Keratinocyte (primary cell): Measurements from ENCODE around the gene GRIA4. TPM values are rescaled to one million over a fixed set of nuclear protein-coding genes. Genes with fewer than 3 reads are reported as not detected.

ENCODE experiments used
- DNase-seq: peaks from one replicate; pipeline ENCODE4 v3.0.0-alpha.2; 2011; ENCODE audit warnings: low read depth, missing footprints, low spot score
- FAIRE-seq: peaks from 2 replicates; lab custom pipeline; 2011; peaks lifted over from hg19 to GRCh38; lab: Jason Lieb, UNC
- H2AFZ ChIP-seq: 2 replicates; pipeline ENCODE4 v1.6.0; 2012; ENCODE audit warnings: low read length, control low read depth, inconsistent platforms; ENCODE audit not compliant: control insufficient read depth
- H3K27ac ChIP-seq: 2 replicates; pipeline ENCODE4 v1.5.1; 2011; ENCODE audit warnings: low read length; ENCODE audit not compliant: control insufficient read depth, insufficient read depth
- H3K27me3 ChIP-seq: 3 replicates; pipeline ENCODE4 v1.6.0; 2011; ENCODE audit warnings: low read length; ENCODE audit not compliant: control insufficient read depth, insufficient read depth; ENCODE audit errors: extremely low read depth
- H3K36me3 ChIP-seq, 2 experiments: 2 replicates in 1 of 2; 3 replicates in 1 of 2; pipeline ENCODE4 v1.5.1; 2011; ENCODE audit warnings: low read length in 2 of 2, mild to moderate bottlenecking in 1 of 2; ENCODE audit not compliant: control insufficient read depth in 2 of 2, insufficient read depth in 2 of 2; ENCODE audit errors: extremely low read depth in 1 of 2
- H3K4me1 ChIP-seq: 3 replicates; pipeline ENCODE4 v1.5.1; 2011; ENCODE audit warnings: low read length; ENCODE audit not compliant: control insufficient read depth, insufficient read depth; ENCODE audit errors: extremely low read depth
- H3K4me2 ChIP-seq: 3 replicates; pipeline ENCODE4 v1.6.0; 2011; ENCODE audit warnings: low read depth, low read length; ENCODE audit not compliant: control insufficient read depth, insufficient read depth; ENCODE audit errors: extremely low read depth
- H3K4me3 ChIP-seq, 3 experiments: fragments of 200-600 bp in 1 of 3; sonication (generic) in 1 of 3; 2 replicates in 2 of 3; 3 replicates in 1 of 3; pipeline ENCODE4 v1.5.1; 2011 to 2016; ENCODE audit warnings: low read length in 3 of 3, mild to moderate bottlenecking in 3 of 3, control low read depth in 2 of 3, inconsistent platforms in 1 of 3, low read depth in 1 of 3, mixed read lengths in 1 of 3, mixed run types in 1 of 3, moderate library complexity in 1 of 3; ENCODE audit not compliant: control insufficient read depth in 2 of 3, insufficient read depth in 2 of 3; ENCODE audit errors: extremely low read depth in 1 of 3
- H3K79me2 ChIP-seq: 2 replicates; pipeline ENCODE4 v1.6.0; 2012; ENCODE audit warnings: low read length; ENCODE audit not compliant: control insufficient read depth, insufficient read depth
- H3K9ac ChIP-seq: 3 replicates; pipeline ENCODE4 v1.6.0; 2011; ENCODE audit warnings: low read length; ENCODE audit not compliant: control insufficient read depth, insufficient read depth; ENCODE audit errors: extremely low read depth
- H3K9me1 ChIP-seq: 3 replicates; pipeline ENCODE4 v1.6.0; 2011; ENCODE audit warnings: low read length; ENCODE audit not compliant: control insufficient read depth, insufficient read depth; ENCODE audit errors: extremely low read depth
- H3K9me3 ChIP-seq: 2 replicates; pipeline ENCODE4 v1.5.1; 2012; ENCODE audit warnings: low read depth, low read length; ENCODE audit not compliant: control insufficient read depth
- H4K20me1 ChIP-seq: 3 replicates; pipeline ENCODE4 v1.6.0; 2011; ENCODE audit warnings: low read length; ENCODE audit not compliant: control insufficient read depth, insufficient read depth; ENCODE audit errors: extremely low read depth
- CTCF ChIP-seq, 3 experiments: IDR thresholded peaks in 1 of 3; conservative IDR thresholded peaks in 1 of 3; optimal IDR thresholded peaks in 1 of 3; 2 replicates in 2 of 3; 3 replicates in 1 of 3; pipeline versions ENCODE3 to v1.5.1; 2011; ENCODE audit warnings: low read length in 3 of 3, mild to moderate bottlenecking in 3 of 3, moderate library complexity in 2 of 3, control low read depth in 1 of 3, inconsistent platforms in 1 of 3; ENCODE audit not compliant: insufficient read depth in 2 of 3; ENCODE audit errors: extremely low read depth in 1 of 3
- EZH2 ChIP-seq: IDR thresholded peaks from one replicate; pipeline ENCODE4 v1.6.1; 2012; ENCODE audit warnings: inconsistent platforms, mild to moderate bottlenecking, low read length, moderate library complexity
- dilution Hi-C: fragments of 300-500 bp; cut with MboI; formaldehyde crosslinking; loops from one replicate; pipeline ENCODE4 v1.7.0; 2020; ENCODE audit warnings: low sequenced_read_pairs; ENCODE audit not compliant: extremely low pct_ligation_motif_present
- polyA plus RNA-seq, 5 experiments: library from polyadenylated mRNA; depleted of rRNA in 3 of 5; stranded (reverse) in 3 of 5; stranded (forward) in 1 of 5; unstranded in 1 of 5; fragments of >200 nt; gene quantifications; 1 replicate in 1 of 5; 2 replicates in 3 of 5; 3 replicates in 1 of 5; pipeline versions ENCODE4 v1.2.1 to v1.2.3, GENCODE V29; 2011 to 2012; ENCODE audit warnings: missing spikeins in 2 of 5, low read depth in 1 of 5, low replicate concordance in 1 of 5

The GRIA4 gene
- polyA plus RNA-seq, 1 donor (not counting 4 experiments of a cell fraction or from before 2014, with no cell fraction given): not detected

GRCh38 chr11:105754716-105755115, 144.8 kb downstream of the GRIA4 start:
- no peaks in the 10 kb centered on the region for H3K9me3 ChIP-seq
- no peaks in the 10 kb centered on the region for H3K79me2 ChIP-seq
- no peaks in the 10 kb centered on the region for H3K9me1 ChIP-seq
- dilution Hi-C loops: no loop called here
- H3K4me3 ChIP-seq: no peak overlapping the region
- H3K36me3 ChIP-seq: no peaks in the 10 kb centered on the region
- TF ChIP-seq EZH2 (no peak), CTCF (optimal IDR thresholded peaks at IDR 0.05 in 1 of 3, IDR thresholded peaks at IDR 0.05 in 1 of 3, conservative IDR thresholded peaks at IDR 0.05 in 1 of 3; ENCODE audit: extremely low read depth in 1 of 3, insufficient read depth in 2 of 3, low read length in 3 of 3) (no peak)
- H3K27ac ChIP-seq: no peak overlapping the region
- H3K9ac ChIP-seq: no peak overlapping the region
- no peaks in the 10 kb centered on the region for H4K20me1 ChIP-seq
- FAIRE-seq (no peak), DNase-seq (no peak)
- H2AFZ ChIP-seq: no peak overlapping the region
- no peaks in the 10 kb centered on the region for H3K4me1 ChIP-seq
- no peaks in the 10 kb centered on the region for H3K27me3 ChIP-seq
- no peak overlapping the region for H3K4me2 ChIP-seq

GRCh38 chr11:105757107-105757506, 147.2 kb downstream of the GRIA4 start:
- no peak for TF ChIP-seq EZH2
- no peak for TF ChIP-seq CTCF (optimal IDR thresholded peaks at IDR 0.05 in 1 of 3, IDR thresholded peaks at IDR 0.05 in 1 of 3, conservative IDR thresholded peaks at IDR 0.05 in 1 of 3; ENCODE audit: extremely low read depth in 1 of 3, insufficient read depth in 2 of 3, low read length in 3 of 3)
- Histone ChIP-seq H3K4me1 (no peaks in the 10 kb centered on the region), H3K27ac (no peak overlapping the region), H3K4me2 (no peak overlapping the region), H3K4me3 (no peak overlapping the region), H3K79me2 (no peaks in the 10 kb centered on the region), H3K9me3 (no peaks in the 10 kb centered on the region), H3K9ac (no peak overlapping the region), H3K9me1 (no peaks in the 10 kb centered on the region), H4K20me1 (no peaks in the 10 kb centered on the region), H3K27me3 (no peaks in the 10 kb centered on the region), H3K36me3 (no peaks in the 10 kb centered on the region), H2AFZ (no peak overlapping the region)
- FAIRE-seq: no peak
- DNase-seq: no peak
- dilution Hi-C loops: no loop called here
